Breast epithelium (tissue), 3 donors: ENCODE data around the gene C1orf210.

Source experiments
- CTCF ChIP-seq, 3 donors: fragments of 450-650 bp; IDR thresholded peaks; one replicate each; pipeline ENCODE4 v1.5.1; 2016 to 2017; ENCODE audit warnings: antibody characterized with exemption in 3 of 3, mild to moderate bottlenecking in 3 of 3, moderate library complexity in 3 of 3
- POLR2A ChIP-seq: fragments of 450-650 bp; IDR thresholded peaks from one replicate; pipeline ENCODE4 v1.6.1; 2016; ENCODE audit warnings: antibody characterized with exemption, mild to moderate bottlenecking, moderate library complexity
- POLR2AphosphoS5 ChIP-seq, 3 donors: sonication (generic); formaldehyde crosslinking; IDR thresholded peaks; one replicate each; pipeline ENCODE4 v1.6.1; 2017; ENCODE audit warnings: antibody characterized with exemption in 3 of 3

- TF ChIP-seq CTCF (IDR thresholded peaks at IDR 0.05) (no peak), POLR2AphosphoS5 (IDR thresholded peaks at IDR 0.05) (no peak), POLR2A (no peak)
Measured at GRCh38 chr1:43286115-43286514, 734 bp upstream of the C1orf210 start.
